Liver (tissue), 9 donors: Measurements from ENCODE around the gene PARP8. TPM values are rescaled to one million over a fixed set of nuclear protein-coding genes. Genes with fewer than 3 reads are reported as not detected.
"Not testable (repeated sequence)": the region's sequence is repeated elsewhere in the genome, so short reads cannot be mapped to it uniquely, and the experiment has no call there.

ENCODE experiments used
- DNase-seq: peaks from one replicate; pipeline ENCODE4 v3.0.0-alpha.2; 2017; ENCODE audit warnings: low spot score
- H3K27ac ChIP-seq, 2 donors: one replicate each; pipeline ENCODE4 v1.7.0; 2013; ENCODE audit warnings: inconsistent platforms in 2 of 2, low read length in 2 of 2, control low read depth in 1 of 2, low read depth in 1 of 2, mild to moderate bottlenecking in 1 of 2
- H3K27me3 ChIP-seq, 4 donors: one replicate each; pipeline versions ENCODE4 v1.6.1 to v1.7.0; 2013; ENCODE audit warnings: low read length in 3 of 4, inconsistent platforms in 1 of 4, mild to moderate bottlenecking in 1 of 4, moderate library complexity in 1 of 4; ENCODE audit not compliant: control insufficient read depth in 4 of 4, insufficient read depth in 4 of 4
- H3K36me3 ChIP-seq, 4 donors: one replicate each; pipeline versions ENCODE4 v1.6.1 to v1.7.0; 2013; ENCODE audit warnings: low read length in 3 of 4, mild to moderate bottlenecking in 3 of 4, low read depth in 1 of 4, moderate library complexity in 1 of 4; ENCODE audit not compliant: control insufficient read depth in 4 of 4, insufficient read depth in 3 of 4
- H3K4me1 ChIP-seq, 4 donors: one replicate each; pipeline versions ENCODE4 v1.6.1 to v1.7.0; 2013; ENCODE audit warnings: low read length in 3 of 4, mild to moderate bottlenecking in 3 of 4, moderate library complexity in 1 of 4; ENCODE audit not compliant: control insufficient read depth in 4 of 4, insufficient read depth in 4 of 4
- H3K4me3 ChIP-seq, 3 donors: one replicate each; pipeline versions ENCODE4 v1.6.1 to v1.7.0; 2013; ENCODE audit warnings: low read length in 3 of 3, control low read depth in 1 of 3, low read depth in 1 of 3, mild to moderate bottlenecking in 1 of 3
- H3K9ac ChIP-seq, 2 donors: one replicate each; pipeline ENCODE4 v1.7.0; 2013; ENCODE audit warnings: low read length in 2 of 2, mild to moderate bottlenecking in 2 of 2, moderate library complexity in 2 of 2, control low read depth in 1 of 2, low read depth in 1 of 2
- H3K9me3 ChIP-seq, 4 donors: one replicate each; pipeline versions ENCODE4 v1.6.1 to v1.7.0; 2013; ENCODE audit warnings: low read length in 3 of 4; ENCODE audit not compliant: control insufficient read depth in 4 of 4
- EGR1 ChIP-seq, 2 donors: IDR thresholded peaks; 2 replicates each; pipeline ENCODE4 v1.6.1; 2016 to 2018; ENCODE audit warnings: antibody characterized with exemption in 2 of 2, low read depth in 2 of 2
- FOXA1 ChIP-seq: IDR thresholded peaks from 2 replicates; pipeline ENCODE4 v1.6.1; 2016; ENCODE audit warnings: antibody characterized with exemption
- FOXA2 ChIP-seq: IDR thresholded peaks from 2 replicates; pipeline ENCODE4 v1.6.1; 2016; ENCODE audit warnings: antibody characterized with exemption
- GABPA ChIP-seq, 2 donors: IDR thresholded peaks in 1 of 2; conservative IDR thresholded peaks in 1 of 2; 2 replicates each; pipeline ENCODE4 v1.6.1; 2016; ENCODE audit warnings: antibody characterized with exemption in 2 of 2, mild to moderate bottlenecking in 1 of 2, moderate library complexity in 1 of 2
- HNF4A ChIP-seq, 2 donors: conservative IDR thresholded peaks; 2 replicates each; pipeline ENCODE4 v1.6.1; 2016; ENCODE audit warnings: antibody characterized with exemption in 2 of 2, mild to moderate bottlenecking in 2 of 2
- HNF4G ChIP-seq: IDR thresholded peaks from 2 replicates; pipeline ENCODE4 v1.6.1; 2016; ENCODE audit warnings: antibody characterized with exemption
- JUND ChIP-seq, 2 donors: IDR thresholded peaks; 2 replicates each; pipeline ENCODE4 v1.6.1; 2016; ENCODE audit warnings: antibody characterized with exemption in 2 of 2
- NR2F2 ChIP-seq: IDR thresholded peaks from 2 replicates; pipeline ENCODE4 v1.6.1; 2016; ENCODE audit warnings: antibody characterized with exemption
- RAD21 ChIP-seq, 2 donors: IDR thresholded peaks; 2 replicates each; pipeline ENCODE4 v1.6.1; 2016; ENCODE audit warnings: antibody characterized with exemption in 2 of 2, mild to moderate bottlenecking in 2 of 2
- RXRA ChIP-seq, 2 donors: IDR thresholded peaks; 2 replicates each; pipeline ENCODE4 v1.6.1; 2017 to 2018; ENCODE audit warnings: antibody characterized with exemption in 2 of 2, mild to moderate bottlenecking in 1 of 2
- SP1 ChIP-seq: IDR thresholded peaks from 2 replicates; pipeline ENCODE4 v1.6.1; 2018; ENCODE audit warnings: antibody characterized with exemption, mild to moderate bottlenecking
- TAF1 ChIP-seq: conservative IDR thresholded peaks from 2 replicates; pipeline ENCODE4 v1.6.1; 2016; ENCODE audit warnings: antibody characterized with exemption, mild to moderate bottlenecking
- YY1 ChIP-seq: IDR thresholded peaks from 2 replicates; pipeline ENCODE4 v1.6.1; 2016; ENCODE audit warnings: antibody characterized with exemption, mild to moderate bottlenecking
- WGBS: extraction: QIAGEN DNeasy Blood & Tissue Kit; methylation state at CpG from one replicate; pipeline ENCODE4 v1.1.7; 2013; 5-methylcytosine and 5-hydroxymethylcytosine counted together
- polyA plus RNA-seq, 2 donors: library from polyadenylated mRNA; stranded (reverse) in 1 of 2; unstranded in 1 of 2; fragments of 200-250 nt in 1 of 2; fragments of >200 nt in 1 of 2; fragmentation: Nextera tagmentation in 1 of 2; extraction: Ambion mirVana in 1 of 2; gene quantifications; one replicate each; pipeline versions ENCODE4 v1.2.1 to v1.2.3, GENCODE V29; 2013 to 2015
- total RNA-seq, 2 donors: library from RNA; depleted of rRNA; stranded (reverse); fragments of >200 nt; gene quantifications; one replicate each; pipeline ENCODE4 v1.2.3, GENCODE V29; 2014
- TF ChIP-seq, protein P1 (sequence below): IDR thresholded peaks from 2 replicates; pipeline ENCODE4 v1.6.1; 2016; ENCODE audit warnings: antibody characterized with exemption
- TF ChIP-seq, protein P2 (sequence below): fragments of 150-350 bp; IDR thresholded peaks from 2 replicates; pipeline ENCODE4 v1.5.1; 2017; ENCODE audit warnings: improper control_type of control experiment, low read depth, low read length; ENCODE audit not compliant: missing input control
- TF ChIP-seq, protein P3 (sequence below): IDR thresholded peaks from 2 replicates; pipeline ENCODE4 v1.6.1; 2016; ENCODE audit warnings: antibody characterized with exemption
- TF ChIP-seq, protein P4 (sequence below): IDR thresholded peaks from 2 replicates; pipeline ENCODE4 v1.6.1; 2016; ENCODE audit warnings: antibody characterized with exemption, mild to moderate bottlenecking
- TF ChIP-seq, protein P5 (sequence below): IDR thresholded peaks from 2 replicates; pipeline ENCODE4 v1.6.1; 2016; ENCODE audit warnings: antibody characterized with exemption
- donor health status: healthy.
- donor health status: healthy.
- donor health status: healthy.
- donor health status: healthy.
- donor health status: healthy.

The PARP8 gene
- total and polyA plus RNA-seq, 4 donors = 3.9 to 16.0 (median 7.1) TPM

DNA sequence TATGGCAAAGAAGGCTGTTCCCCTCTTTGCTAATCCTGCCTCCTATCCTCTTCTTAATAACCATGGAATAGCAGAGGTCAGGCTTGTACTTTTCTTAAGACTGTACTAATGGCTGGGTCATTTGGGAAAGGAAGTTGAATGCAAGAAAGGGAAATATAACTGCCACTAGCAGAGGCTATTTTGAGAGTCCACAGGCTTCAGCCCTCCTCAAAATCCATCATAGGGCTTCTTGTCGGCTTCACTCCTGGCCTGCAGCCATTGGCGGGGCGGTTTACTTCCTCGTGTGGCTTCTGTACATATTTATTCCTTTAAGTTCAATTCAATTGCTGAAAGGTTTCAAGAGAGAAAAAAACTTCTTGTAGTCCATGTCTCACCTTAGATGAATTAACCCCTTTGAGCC lies 2.8 kb upstream of the PARP8 start:
- Histone ChIP-seq H3K4me3 (no peak overlapping the region), H3K27ac (no peak overlapping the region), H3K27me3 (no peaks in the 10 kb centered on the region), H3K9ac (no peak overlapping the region), H3K4me1 (peaks cover 0 to 2% (median under 1%) of the 10 kb centered on the region in 4 donors), H3K9me3 (no peaks in the 10 kb centered on the region), H3K36me3 (no peaks in the 10 kb centered on the region)
- WGBS = 63% methylated on average over 4 of the region's 4 CpGs
- no peak for DNase-seq
- peak in 1 of 2 donors; percentile 3 for TF ChIP-seq RAD21 (IDR thresholded peaks at IDR 0.05)
- TF ChIP-seq, protein P1, sequence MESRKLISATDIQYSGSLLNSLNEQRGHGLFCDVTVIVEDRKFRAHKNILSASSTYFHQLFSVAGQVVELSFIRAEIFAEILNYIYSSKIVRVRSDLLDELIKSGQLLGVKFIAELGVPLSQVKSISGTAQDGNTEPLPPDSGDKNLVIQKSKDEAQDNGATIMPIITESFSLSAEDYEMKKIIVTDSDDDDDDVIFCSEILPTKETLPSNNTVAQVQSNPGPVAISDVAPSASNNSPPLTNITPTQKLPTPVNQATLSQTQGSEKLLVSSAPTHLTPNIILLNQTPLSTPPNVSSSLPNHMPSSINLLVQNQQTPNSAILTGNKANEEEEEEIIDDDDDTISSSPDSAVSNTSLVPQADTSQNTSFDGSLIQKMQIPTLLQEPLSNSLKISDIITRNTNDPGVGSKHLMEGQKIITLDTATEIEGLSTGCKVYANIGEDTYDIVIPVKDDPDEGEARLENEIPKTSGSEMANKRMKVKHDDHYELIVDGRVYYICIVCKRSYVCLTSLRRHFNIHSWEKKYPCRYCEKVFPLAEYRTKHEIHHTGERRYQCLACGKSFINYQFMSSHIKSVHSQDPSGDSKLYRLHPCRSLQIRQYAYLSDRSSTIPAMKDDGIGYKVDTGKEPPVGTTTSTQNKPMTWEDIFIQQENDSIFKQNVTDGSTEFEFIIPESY = no peak
- no peak for TF ChIP-seq HNF4A (conservative IDR thresholded peaks at IDR 0.05)

DNA sequence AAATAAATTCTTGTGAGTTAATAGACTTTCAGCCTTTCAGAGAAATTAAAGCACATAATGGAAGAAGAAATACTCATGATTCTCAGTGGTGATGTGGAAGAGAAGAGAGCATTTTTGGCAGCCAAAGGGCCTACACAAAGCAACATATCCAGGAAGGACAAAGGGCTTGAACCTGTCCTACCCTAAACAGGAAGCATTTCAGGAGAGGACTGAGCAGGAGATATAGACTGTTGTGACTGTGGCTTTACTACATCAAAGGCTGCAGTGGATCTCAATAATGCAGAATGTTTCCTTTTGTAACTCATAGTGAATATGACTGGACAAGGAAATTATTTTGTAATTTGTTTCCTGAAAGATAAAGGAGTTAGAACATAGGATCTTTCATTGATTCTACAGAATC lies 1.3 kb upstream of the PARP8 start:
- Histone ChIP-seq H3K9me3 (no peaks in the 10 kb centered on the region), H3K4me3 (no peak overlapping the region), H3K27ac (no peak overlapping the region), H3K9ac (no peak overlapping the region), H3K36me3 (no peaks in the 10 kb centered on the region), H3K4me1 (peaks cover 0 to 5% (median 3%) of the 10 kb centered on the region in 4 donors), H3K27me3 (no peaks in the 10 kb centered on the region)
- no peak for DNase-seq
- TF ChIP-seq GABPA (IDR thresholded peaks at IDR 0.05 in 1 of 2, conservative IDR thresholded peaks at IDR 0.05 in 1 of 2) = no peak
- TF ChIP-seq, protein P2, sequence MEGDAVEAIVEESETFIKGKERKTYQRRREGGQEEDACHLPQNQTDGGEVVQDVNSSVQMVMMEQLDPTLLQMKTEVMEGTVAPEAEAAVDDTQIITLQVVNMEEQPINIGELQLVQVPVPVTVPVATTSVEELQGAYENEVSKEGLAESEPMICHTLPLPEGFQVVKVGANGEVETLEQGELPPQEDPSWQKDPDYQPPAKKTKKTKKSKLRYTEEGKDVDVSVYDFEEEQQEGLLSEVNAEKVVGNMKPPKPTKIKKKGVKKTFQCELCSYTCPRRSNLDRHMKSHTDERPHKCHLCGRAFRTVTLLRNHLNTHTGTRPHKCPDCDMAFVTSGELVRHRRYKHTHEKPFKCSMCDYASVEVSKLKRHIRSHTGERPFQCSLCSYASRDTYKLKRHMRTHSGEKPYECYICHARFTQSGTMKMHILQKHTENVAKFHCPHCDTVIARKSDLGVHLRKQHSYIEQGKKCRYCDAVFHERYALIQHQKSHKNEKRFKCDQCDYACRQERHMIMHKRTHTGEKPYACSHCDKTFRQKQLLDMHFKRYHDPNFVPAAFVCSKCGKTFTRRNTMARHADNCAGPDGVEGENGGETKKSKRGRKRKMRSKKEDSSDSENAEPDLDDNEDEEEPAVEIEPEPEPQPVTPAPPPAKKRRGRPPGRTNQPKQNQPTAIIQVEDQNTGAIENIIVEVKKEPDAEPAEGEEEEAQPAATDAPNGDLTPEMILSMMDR = no peak
- TF ChIP-seq NR2F2 = no peak
- TF ChIP-seq, protein P3, sequence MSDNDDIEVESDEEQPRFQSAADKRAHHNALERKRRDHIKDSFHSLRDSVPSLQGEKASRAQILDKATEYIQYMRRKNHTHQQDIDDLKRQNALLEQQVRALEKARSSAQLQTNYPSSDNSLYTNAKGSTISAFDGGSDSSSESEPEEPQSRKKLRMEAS = no peak
- TF ChIP-seq RAD21 (IDR thresholded peaks at IDR 0.05) = no peak
- no peak for TF ChIP-seq HNF4G
- TF ChIP-seq SP1 = no peak
- TF ChIP-seq HNF4A (conservative IDR thresholded peaks at IDR 0.05) = no peak
- no peak for TF ChIP-seq YY1
- TF ChIP-seq FOXA1 = no peak
- TF ChIP-seq, protein P4, sequence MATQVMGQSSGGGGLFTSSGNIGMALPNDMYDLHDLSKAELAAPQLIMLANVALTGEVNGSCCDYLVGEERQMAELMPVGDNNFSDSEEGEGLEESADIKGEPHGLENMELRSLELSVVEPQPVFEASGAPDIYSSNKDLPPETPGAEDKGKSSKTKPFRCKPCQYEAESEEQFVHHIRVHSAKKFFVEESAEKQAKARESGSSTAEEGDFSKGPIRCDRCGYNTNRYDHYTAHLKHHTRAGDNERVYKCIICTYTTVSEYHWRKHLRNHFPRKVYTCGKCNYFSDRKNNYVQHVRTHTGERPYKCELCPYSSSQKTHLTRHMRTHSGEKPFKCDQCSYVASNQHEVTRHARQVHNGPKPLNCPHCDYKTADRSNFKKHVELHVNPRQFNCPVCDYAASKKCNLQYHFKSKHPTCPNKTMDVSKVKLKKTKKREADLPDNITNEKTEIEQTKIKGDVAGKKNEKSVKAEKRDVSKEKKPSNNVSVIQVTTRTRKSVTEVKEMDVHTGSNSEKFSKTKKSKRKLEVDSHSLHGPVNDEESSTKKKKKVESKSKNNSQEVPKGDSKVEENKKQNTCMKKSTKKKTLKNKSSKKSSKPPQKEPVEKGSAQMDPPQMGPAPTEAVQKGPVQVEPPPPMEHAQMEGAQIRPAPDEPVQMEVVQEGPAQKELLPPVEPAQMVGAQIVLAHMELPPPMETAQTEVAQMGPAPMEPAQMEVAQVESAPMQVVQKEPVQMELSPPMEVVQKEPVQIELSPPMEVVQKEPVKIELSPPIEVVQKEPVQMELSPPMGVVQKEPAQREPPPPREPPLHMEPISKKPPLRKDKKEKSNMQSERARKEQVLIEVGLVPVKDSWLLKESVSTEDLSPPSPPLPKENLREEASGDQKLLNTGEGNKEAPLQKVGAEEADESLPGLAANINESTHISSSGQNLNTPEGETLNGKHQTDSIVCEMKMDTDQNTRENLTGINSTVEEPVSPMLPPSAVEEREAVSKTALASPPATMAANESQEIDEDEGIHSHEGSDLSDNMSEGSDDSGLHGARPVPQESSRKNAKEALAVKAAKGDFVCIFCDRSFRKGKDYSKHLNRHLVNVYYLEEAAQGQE = no peak
- TF ChIP-seq RXRA (IDR thresholded peaks at IDR 0.05) = no peak
- TF ChIP-seq EGR1 (IDR thresholded peaks at IDR 0.05; ENCODE audit: low read depth in 2 of 2) = no peak
- TF ChIP-seq, protein P1 = no peak
- TF ChIP-seq, protein P5, sequence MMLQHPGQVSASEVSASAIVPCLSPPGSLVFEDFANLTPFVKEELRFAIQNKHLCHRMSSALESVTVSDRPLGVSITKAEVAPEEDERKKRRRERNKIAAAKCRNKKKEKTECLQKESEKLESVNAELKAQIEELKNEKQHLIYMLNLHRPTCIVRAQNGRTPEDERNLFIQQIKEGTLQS = no peak
- no peak for TF ChIP-seq TAF1
- TF ChIP-seq FOXA2 = no peak
- no peak for TF ChIP-seq JUND (IDR thresholded peaks at IDR 0.05)

DNA sequence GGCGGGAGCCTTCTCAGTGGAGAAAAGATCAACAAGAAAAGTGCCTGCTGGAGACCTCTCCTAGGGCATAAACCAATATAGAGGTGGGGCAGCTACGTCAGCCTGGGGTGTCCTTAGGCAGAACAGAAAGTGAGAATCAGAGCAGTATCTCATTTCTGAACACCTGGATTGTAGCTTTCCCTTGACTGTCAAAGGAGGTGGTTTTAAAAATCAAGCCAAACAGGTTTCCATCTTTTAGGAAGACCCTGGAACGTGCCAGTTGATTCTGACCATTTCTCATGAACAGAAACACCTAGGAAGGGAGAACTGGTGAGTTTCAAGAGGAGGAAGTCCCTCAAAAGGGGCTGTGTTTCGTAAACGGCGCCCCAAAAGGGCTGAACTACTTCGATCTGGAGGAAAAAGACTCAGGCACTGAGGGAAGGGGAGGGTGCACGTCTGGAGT lies 655 bp upstream of the PARP8 start:
- H3K4me1 ChIP-seq, H3K9me3 ChIP-seq, H3K27me3 ChIP-seq, H3K36me3 ChIP-seq, DNase-seq: not testable (repeated sequence)
- peak overlapping the region in 1 of 3 donors; percentile 95 for H3K4me3 ChIP-seq
- peak overlapping the region; percentile 25 to 45 for H3K27ac ChIP-seq
- peak overlapping the region in 1 of 2 donors; percentile 46 for H3K9ac ChIP-seq
- WGBS = 67% methylated on average over 8 of the region's 8 CpGs
